Fibroblast of skin of left biceps (primary cell): ENCODE results near the gene METTL16.
"Not testable (repeated sequence)": the region's sequence is repeated elsewhere in the genome, so short reads cannot be mapped to it uniquely, and the experiment has no call there.

Source experiments
- DNase-seq, 2 experiments: peaks; one replicate each; pipeline ENCODE4 v3.0.0-alpha.2; 2013; ENCODE audit warnings: low read depth in 2 of 2

The METTL16 gene, protein sequence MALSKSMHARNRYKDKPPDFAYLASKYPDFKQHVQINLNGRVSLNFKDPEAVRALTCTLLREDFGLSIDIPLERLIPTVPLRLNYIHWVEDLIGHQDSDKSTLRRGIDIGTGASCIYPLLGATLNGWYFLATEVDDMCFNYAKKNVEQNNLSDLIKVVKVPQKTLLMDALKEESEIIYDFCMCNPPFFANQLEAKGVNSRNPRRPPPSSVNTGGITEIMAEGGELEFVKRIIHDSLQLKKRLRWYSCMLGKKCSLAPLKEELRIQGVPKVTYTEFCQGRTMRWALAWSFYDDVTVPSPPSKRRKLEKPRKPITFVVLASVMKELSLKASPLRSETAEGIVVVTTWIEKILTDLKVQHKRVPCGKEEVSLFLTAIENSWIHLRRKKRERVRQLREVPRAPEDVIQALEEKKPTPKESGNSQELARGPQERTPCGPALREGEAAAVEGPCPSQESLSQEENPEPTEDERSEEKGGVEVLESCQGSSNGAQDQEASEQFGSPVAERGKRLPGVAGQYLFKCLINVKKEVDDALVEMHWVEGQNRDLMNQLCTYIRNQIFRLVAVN

DNA sequence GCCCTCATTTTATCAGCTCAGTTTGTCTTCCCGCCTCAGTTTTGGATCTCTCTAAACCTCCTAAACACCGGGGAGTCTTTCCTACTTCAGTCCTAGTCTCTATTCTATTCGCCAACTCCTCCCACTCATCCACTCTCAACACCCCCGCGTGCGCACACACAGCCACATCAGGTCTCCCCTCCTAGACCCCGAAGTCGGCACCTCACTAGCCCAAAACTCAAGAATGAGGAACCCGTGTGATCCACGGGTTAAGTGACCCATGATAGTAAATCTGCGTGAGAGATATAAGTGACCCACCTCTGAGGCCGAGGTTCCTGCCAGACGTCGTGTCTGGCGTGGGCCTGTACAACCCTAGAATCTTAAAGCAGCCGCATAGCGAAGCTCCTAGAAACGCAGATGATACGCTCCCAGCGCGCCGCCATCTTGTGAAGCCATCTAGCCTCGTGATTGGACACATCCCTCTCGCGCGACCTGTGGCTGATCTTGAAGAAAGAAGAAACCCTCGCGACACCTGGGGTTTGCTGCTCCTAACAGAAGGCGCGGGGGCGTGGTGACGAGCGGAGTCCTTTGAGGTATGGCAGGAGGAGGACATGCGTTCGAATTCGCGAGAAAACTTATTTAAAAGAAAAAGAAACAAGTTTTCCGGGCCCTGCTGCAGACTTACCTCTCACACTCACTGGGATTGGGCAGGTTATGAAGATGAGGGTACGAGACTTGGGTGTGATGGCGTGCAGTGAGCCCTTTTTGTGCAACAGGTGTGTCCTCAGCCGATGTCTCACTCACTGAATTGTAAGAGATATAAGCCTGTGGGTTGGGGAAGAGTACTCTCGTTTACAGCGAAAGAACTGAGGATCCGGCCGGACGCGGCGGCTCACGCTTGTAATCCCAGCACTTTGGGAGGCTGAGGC lies at the start of gene METTL16:
TSS of gene METTL16 (minus strand) at position 427 of the 908 bp plus-strand sequence. CDS start 9,557 bp downstream, outside the sequence.
- peak; percentile 96 for DNase-seq

DNA sequence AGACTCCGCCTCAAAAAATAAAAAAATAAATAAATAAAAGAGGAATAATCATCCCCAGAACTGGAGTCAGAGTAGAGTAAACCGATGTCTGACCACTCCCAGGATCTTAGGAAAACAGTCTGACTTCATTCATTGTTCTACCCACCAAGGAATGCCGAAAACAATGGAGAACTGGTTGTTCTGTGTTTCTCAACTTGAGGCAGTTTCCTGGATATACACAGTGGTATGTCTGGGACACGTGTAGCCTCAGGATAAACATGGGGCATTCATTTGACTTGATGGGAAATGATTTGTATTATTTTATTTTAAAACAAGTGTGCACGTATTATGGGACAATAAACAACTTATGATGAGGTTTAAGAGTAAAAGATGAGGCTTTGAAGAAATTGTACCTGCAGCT lies 49.0 kb upstream of the METTL16 start:
- no peak for DNase-seq

DNA sequence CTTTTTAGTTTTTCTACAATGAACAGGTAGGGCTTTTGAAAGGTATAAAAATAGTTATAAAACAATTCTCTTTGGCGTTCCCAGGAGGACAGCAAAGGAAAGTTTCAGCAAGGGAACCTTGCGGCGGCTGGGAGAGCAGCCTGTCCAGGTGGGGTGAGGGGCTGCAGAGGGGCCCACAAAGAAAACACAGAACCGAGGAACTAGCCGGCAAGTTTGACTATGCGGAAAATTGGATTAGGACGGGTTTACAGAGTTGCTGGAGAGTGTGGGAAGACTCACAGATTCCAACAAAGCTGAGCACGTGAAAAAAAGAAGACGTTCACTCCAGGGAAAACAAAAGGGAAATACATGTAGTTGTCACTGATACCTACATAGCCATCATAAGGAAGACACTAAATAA lies 40.2 kb upstream of the METTL16 start:
- no peak for DNase-seq

DNA sequence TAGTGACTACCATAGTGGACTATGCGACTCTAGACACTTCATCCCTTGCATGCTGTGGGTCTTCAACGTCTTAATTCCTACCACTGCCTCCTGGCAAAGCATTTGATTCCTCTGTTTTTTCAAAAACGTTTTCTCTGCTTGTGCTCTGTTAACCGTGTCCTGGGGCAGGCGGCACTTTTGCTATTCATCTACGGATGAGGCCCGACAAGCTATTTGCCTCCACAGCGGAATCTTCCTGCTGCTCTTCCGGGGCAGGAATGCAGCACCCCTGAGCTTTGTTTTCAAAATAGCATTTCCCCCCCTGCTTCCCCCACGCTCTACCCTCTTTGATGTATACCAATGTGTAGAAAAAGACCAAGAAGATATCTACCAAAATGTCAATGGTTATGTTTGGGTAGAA lies 39.8 kb upstream of the METTL16 start:
- no peak for DNase-seq

DNA sequence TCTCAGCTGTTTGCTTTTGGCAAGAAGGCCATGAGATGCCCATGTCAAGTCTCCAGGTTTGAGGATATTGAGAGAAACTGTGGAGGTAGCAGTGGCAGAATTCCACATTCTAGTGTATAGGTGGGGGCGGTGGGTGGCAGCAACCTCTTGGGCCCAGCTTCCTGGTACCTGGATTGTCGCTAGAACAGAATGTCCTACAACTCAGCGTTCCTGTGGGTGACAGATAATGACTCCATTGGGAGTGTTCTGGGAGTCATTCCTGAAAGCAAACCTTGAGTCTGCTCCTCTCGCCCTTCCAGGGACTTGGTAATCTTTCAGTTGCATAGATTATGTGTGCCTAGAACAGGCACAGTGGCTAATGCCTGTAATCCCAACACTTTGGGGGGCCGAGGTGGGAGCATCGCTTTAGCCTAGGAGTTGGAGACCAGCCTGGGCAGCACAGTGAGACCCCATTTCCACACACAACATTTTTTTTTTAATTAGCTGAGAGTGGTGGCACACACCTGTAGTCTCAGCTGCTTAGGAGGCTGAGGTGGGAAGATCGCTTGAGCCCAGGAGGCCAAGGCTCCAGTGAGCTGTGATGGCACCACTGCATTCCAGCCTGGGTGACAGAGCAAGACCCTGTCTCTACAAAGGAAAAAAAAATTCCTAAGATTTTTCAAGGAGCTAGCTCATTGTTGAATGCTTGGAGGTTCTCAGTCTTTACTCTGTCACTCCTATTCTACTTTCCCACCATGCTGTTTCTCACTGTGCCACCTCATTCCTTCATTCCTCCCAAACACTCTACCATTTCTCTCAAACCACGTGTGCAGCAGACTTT lies 37.9 kb upstream of the METTL16 start:
- DNase-seq, result no peak

DNA sequence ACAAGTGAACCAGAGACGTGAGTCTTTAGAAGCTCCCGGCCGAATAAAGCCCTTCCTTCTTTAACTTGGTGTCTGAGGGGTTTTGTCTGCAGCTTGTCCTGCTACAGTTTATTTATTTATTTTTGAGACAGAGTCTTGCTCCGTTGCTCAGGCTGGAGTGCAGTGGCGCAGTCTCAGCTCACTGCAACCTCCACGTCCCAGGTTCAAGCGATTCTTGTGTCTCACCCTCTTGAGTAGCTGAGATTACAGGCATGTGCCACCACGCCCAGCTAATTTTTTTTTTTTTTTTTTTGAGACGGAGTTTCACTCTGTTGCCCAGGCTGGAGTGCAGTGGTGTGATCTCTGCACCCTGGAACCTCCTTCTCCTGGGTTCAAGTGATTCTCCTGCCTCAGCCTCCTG lies 36.3 kb upstream of the METTL16 start:
- DNase-seq, result not testable (repeated sequence)

DNA sequence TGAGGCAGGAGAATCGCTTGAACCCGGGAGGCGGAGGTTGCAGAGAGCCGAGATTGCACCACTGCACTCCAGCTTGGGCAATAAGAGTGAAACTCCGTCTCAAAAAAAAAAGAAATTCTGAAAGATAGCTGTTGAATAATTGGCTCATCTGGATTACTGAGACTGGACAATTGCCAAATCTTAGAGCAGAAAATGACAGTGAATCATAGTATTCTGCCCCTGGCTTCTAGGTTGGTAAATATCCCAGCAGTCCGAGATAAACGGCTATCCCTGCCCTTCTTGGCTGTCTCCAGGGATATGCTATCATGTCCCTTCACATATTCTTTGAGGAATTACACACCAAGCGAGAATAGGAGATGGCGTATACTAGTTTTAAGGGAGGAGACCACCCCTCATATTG lies 35.5 kb upstream of the METTL16 start:
- no peak for DNase-seq

DNA sequence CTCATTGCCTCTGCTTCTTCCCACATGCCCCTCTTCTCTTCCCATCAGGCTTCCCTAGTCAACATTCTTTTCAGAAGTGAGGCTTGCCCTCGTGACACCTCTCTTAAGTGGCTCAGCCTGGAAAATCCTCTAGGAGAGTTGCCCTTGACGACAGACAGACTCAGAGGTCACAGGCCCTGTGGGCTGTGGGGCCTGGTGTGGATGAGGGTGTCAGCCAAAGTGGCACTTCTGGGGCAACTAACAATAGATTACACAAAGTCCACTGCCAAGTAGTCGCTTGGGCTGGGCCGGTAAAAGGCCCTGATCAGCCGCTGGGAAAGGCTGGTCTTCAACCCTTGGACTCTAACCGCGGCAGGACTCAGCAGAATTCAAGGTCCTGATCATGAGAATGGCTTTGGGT lies 33.7 kb upstream of the METTL16 start:
- no peak for DNase-seq

DNA sequence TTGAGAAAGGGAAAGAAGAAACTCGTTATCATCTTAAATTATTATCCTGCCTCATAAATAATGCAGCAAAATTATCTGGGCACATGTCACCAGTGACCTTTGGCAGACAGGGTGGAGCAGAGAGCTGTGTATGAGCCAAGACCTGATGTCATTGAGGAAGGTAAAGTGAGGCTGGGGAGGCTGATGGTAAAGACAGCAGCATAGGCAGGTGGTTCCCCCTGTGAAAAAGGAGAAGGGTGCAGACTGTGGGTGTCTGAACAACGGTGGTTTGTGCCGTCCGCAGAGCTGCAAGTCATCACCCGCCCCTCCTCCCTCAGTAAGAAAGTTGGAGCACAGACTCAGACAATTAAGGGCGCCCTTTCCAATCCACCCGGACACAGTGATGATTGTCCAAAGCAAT lies 30.8 kb upstream of the METTL16 start:
- no peak for DNase-seq

DNA sequence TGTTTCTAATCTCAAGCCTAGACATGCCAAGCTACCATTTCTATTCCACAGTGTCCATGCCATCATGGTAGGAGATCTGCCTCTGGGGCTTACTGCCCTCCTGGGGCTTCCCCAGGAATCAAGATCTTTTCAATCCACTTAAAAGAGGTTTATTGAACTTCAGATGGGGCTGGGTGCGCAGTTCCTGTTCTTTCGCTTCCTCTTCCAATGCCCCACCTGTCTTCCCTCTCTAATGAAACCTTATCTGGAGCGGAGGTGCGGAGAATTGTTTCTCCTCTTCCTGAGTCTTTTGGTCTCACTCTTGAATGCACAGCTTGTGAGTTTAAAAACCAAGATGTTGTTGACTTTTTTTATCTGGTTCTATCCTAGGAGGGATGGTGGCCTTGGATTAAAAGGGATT lies 30.4 kb upstream of the METTL16 start:
- no peak for DNase-seq

DNA sequence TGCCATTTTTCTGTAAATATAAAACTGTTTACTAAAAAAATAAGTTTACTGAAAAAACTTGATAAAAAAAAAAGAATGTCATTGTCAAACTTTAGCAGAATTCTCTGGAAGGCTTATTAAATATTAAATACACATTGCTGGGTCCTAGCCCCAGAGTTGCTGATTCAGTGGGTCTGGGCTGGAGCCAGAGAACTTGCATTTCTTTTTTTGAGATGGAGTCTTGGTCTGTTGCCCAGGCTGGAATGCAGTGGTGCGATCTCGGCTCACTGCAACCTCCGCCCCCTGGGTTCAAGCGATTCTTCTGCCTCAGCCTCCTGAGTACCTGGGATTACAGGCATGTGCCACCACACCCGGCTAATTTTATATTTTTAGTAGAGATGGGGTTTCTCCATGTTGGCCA lies 25.9 kb upstream of the METTL16 start:
- not testable (repeated sequence) for DNase-seq

DNA sequence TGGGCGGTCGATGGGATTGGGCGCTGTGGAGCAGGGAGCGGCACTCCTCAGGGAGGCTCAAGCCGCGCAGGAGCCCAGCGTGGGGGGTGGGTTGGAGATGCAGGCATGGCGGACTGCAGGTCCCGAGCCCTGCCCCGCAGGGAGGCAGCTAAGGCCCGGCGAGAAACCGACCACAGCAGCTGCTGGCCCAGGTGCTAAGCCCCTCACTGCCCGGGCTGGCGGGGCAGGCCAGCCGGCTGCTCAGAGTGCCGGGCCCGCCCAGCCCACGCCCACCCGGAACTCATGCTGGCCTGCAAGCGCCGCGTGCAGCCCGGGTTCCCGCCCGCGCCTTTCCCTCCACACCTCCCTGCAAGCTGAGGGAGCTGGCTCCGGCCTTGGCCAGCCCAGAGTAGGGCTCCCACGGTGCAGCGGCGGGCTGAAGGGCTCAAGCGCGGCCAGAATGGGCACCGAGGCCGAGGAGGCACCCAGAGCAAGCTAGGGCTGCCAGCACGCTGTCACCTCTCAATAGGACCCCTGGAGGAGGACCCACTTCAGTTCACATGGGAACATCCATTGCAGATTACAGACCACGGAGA lies 20.5 kb upstream of the METTL16 start:
- no peak for DNase-seq

DNA sequence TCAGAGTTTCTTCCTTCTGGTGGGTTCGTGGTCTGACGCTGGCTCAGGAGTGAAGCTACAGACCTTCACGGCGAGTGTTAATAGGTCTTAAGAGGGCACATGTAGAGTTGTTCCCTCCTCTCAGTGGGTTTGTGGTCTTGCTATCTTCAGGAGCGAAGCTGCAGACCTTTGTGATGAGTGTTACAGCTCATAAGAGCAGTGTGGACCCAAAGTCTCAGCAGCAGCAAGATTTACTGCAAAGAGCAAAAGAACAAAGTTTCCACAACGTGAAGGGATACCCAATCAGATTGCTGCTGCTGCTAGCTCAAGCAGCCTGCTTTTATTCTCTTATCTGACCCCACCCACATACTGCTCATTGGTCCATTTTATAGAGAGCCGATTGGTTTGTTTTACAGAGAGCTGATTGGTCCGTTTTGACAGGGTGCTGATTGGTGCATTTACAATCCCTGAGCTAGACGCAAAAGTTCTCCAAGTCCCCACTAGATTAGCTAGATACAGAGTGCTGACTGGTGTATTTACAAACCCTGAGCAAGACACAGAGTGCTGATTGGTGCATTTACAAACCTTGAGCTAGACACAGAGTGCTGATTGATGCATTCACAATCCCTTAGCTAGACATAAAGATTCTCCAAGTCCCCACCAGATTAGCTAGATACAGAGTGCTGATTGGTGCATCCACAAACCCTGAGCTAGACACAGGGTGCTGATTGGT lies 19.7 kb upstream of the METTL16 start:
- DNase-seq, result not testable (repeated sequence)

DNA sequence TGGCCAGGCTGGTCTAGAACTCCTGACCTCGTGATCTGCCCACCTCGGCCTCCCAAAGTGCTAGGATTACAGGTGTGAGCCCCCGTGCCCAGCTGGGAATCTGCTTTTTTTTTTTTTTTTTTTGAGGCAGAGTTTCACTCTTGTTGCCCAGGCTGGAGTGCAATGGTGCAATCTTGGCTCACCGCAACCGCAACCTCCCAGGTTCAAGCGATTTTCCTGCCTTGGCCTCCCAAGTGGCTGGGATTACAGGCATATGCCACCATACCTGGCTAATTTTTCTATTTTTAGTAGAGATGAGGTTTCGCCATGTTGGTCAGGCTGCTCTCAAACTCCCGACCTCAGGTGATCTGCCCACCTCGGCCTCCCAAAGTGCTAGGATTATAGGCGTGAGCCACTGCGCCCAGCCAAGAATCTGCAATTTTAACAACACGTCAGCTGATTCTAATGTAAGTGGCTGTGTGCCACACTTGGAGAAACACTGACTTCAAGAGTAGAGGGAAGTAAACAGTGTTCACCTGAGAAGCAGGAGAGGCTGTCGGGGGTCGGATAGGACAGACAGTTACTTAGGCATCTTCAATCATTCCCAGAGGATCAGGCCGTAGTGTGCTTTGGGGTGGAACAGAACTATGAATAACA lies 10.2 kb upstream of the METTL16 start:
- DNase-seq, result not testable (repeated sequence)

DNA sequence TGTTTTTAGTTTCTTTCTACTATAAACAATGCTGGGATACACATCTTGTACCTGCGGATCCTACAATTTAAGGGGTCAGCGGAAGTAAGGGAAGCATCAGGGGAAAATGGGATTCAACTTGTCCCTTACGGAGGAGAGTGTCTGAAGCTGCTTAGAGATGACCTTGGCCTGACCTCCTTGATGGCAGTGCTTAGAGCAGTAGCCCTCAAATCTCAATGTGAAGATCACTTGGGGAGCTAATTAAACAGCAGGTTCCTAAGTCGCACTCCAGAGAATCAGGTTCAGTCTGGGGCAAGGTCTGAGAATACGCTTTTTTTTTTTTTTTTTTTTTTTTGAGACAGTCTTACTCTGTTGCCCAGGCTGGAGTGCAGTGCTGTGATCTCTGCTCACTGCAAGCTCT lies 9.6 kb upstream of the METTL16 start:
- DNase-seq, result no peak

DNA sequence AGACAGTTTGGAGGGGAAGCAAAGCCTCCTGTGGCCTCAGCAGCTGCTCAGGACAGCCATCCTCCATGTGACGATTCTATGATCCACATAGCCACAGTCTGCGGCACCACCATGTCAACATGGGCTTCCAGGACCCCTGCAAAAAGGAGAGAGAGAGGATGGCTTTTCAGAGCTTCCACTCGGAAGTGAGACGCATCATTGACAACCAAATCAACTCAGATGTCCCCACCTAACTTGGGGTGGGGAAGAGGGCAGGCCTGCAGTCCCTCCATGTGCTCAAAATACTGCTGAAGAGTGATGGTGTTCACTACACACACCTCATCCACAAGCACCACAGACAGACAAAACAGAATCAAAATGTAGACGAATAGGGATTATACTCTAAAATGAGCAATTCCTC lies 5.9 kb upstream of the METTL16 start:
- no peak for DNase-seq

DNA sequence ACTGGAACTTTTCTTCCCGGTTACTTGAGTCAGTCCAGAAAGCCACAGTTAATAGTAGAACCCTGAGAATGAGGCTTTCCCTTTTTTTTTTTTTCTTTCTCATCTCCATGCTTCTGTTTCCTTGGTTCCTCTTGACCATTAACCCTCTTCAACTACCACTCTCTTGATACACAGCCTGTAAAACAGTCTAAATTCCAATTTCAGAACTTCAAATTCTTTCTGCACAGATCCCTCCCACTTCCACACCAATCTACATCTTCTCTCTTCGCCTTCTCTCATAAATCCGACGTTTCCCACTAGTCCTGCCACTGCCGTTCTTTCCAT lies 588 bp downstream of the METTL16 start:
- DNase-seq, result no peak

DNA sequence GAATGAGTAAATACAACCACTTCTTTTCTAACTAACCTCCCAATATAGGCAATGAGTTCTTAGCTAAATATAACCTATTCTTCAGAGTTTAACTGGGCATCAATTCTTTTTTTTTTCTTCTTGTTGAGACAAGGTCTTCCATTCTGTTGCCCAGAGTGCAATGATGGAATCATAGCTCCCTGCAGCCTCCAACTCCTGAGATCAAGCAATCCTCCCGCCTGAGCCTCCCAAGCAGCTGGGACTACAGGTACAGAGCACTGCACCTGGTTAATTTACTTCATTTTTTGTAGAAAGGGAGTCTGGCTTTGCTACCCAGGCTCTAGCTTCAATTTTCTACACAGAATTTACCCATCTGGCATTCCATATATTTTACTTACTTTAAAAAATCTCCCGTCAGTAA lies 1.1 kb downstream of the METTL16 start:
- no peak for DNase-seq

DNA sequence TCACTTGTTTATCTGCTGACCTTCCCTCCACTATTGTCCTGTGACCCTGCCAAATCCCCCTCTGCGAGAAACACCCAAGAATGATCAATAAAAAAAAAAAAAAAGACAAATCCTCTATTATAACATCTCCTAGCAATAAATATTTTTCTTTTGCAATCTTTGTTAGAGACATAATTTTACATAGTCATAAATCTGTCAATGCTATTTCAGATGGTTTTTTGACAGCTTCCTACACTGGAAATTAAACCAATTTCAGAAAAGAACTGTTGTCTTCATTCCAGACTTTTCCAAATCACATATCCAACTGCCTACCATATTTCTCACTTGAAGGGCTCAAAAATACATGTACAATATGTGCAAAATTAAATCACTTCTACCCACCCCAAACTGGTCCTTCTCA lies 3.7 kb downstream of the METTL16 start:
- DNase-seq, result no peak

DNA sequence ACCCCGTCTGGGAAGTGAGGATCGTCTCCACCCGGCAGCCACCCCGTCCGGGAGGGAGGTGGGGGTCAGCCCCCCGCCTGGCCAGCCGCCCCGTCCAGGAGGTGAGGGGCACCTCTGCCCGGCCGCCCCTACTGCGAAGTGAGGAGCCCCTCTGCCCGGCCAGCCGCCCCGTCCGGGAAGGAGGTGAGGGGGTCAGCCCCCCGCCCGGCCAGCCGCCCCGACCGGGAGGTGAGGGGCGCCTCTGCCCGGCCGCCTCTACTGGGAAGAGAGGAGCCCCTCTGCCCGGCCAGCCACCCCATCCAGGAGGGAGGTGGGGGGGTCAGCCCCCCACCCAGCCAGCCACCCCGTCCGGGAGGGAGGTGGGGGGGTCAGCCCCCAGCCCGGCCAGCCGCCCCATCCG lies 4.7 kb downstream of the METTL16 start:
- not testable (repeated sequence) for DNase-seq
